NK-92 (cell line): Measurements from ENCODE around the gene ATP5F1E.
"Not testable (repeated sequence)": the region's sequence is repeated elsewhere in the genome, so short reads cannot be mapped to it uniquely, and the experiment has no call there.

Experiments used
- DNase-seq: peaks from one replicate; lab custom pipeline; 2025; ENCODE audit not compliant: unreplicated experiment; lab: John Stamatoyannopoulos, UW

The ATP5F1E gene

DNA sequence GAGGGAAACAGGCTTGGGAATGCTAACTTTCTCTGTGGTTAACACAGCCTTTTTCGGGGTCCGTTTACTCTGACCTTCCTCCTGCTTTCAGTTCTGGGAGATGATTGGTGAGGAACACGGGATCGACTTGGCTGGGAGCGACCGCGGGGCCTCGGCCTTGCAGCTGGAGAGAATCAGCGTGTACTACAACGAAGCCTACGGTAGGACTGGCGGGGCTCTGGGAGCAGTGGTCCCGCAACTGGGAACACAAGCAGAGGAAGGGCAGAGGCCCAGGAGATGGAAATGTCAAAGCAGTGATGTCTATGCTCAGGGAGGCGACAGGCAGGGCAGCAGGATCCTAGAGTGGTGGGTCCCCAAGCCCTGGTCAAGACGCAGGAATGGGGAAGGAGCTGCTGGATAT, 9.4 kb downstream of the ATP5F1E start:
- DNase-seq: no peak

DNA sequence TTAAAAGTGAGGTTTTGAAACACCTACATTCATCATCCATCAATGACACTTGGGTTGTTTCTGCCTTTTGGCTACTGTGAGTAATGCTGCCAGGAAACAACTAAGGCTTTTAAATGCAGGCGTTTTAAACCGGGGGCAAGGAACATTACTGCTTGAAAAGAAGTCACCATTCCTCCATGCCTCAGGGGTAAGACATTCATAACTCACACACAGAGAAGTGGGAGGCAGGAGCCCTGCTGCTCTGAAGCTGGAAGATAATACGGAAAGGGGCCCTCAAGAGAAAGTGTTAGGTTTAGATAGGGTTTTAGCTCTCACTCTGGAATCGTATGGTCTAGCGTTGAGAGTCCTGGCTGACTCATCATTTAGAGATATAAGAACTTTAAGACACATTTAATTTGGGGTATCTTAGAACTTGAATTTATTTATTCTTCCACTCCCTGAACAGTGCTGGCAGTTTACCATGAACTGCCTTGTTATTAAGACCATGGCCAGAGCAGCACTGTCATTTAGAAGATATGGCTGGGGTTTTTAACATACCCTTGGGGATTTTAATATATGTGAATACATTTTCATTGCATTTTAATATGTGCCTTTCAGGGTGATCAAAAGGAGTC, 11.1 kb downstream of the ATP5F1E start:
- no peak for DNase-seq

DNA sequence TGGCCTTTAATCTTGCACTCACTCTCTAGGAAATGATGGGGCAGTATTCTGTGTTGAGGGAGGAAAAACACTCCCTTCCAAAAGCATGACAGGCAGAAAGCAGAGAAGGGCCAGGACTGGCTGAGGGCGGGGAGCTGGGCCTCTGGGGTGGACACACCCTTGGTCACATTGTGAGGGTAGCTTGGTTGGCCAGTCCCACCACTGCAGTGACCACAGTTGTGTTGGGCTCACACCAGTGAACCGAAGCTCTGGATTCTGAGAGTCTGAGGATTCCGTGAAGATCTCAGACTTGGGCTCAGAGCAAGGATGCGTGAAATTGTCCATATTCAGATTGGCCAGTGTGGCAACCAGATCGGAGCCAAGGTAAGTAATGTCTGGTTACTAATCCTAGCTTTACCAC, 12.9 kb downstream of the ATP5F1E start, which contains the start of gene TUBB1:
Gene TUBB1, plus strand, starts transcription at position 213 of the 400 bp plus-strand sequence. Its CDS starts 94 bp downstream, at position 307.
- no peak for DNase-seq

DNA sequence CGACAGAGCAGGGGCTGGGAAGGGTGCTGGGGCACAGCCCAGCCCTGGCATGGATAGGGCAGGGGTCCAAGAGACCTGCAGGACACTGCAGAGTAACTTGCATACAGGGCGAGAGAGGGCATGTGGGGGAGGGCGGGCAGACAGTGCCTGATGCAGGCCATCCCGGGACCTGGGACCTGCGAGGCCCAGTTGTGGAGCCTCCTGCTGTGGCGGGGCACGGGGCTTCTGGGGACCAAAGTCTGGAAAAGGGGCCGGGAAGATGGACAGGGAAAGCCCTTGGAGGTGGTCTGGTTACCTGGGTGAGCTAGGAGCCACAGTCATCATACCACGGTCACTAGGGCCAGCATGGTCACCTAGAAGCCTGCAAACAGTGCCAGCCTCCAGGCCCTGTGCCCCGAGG, 13.3 kb downstream of the ATP5F1E start:
- DNase-seq: no peak

DNA sequence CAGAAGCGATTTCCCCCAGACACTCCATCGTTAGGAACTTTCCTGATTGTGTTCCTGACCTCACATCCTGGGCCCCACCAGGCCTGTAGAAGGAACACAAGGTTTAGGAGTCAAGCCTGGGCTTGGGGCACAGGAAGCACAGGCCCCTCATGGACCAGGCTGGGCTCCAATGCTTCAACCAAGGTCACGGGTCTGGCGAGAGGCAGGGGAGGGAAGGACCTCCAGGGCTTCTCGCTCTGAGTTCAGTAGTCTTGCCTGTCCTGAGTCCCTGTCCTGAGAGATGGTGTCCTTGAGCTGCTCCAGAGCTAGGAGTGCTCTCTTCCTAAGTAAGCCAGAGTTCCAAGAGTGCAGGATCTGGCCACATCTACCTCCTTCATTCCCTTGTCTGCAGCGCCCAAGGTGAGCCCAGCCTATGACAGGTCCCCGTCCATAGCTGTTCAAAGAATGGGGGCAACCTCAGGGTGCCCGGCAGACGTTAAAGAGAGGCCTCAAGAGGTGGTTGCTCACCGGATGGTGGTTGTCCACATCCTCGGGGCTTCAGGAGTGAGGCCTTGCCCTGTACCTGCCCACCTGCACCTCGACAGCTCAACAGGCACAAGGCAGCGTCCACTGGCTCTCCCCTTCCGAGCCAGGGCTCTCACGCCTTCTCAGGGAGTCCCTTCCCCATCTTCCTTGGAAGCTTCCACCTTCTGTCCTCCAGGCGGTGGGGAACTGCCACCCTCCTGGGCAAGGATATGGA, 14.5 kb downstream of the ATP5F1E start:
- DNase-seq: no peak

DNA sequence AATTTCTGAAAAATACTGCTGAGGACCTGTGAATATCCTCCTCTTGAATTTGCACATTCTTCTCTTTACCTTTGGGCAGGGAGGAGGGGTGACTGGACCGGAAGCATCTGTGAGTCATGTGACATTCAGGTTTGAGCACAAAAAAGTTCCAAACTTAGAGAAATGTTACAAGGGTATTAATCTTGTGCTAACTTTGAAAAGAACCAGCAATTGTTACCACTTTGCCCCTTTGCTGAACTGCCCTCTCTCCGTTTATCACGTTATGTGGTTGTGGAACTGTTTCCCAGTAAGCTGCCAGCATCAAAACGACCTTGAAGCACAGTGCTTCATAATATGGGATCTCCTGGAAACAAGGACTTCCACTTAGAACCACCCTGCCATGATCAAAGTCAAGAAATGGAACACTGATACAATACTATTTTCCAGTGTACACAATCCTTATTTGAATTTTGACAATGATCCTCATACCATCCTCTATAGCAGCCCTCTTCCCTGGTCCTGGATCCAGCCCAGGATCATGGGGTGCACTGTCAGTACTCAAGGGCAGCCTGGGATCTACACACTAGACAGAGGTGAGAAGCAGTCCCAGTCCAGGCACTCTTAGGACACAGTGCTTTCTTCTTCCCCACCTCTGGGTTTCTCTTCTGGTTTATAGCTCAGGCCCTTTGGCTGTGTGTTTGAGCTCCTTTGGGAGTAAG, 15.2 kb downstream of the ATP5F1E start:
- no peak for DNase-seq

DNA sequence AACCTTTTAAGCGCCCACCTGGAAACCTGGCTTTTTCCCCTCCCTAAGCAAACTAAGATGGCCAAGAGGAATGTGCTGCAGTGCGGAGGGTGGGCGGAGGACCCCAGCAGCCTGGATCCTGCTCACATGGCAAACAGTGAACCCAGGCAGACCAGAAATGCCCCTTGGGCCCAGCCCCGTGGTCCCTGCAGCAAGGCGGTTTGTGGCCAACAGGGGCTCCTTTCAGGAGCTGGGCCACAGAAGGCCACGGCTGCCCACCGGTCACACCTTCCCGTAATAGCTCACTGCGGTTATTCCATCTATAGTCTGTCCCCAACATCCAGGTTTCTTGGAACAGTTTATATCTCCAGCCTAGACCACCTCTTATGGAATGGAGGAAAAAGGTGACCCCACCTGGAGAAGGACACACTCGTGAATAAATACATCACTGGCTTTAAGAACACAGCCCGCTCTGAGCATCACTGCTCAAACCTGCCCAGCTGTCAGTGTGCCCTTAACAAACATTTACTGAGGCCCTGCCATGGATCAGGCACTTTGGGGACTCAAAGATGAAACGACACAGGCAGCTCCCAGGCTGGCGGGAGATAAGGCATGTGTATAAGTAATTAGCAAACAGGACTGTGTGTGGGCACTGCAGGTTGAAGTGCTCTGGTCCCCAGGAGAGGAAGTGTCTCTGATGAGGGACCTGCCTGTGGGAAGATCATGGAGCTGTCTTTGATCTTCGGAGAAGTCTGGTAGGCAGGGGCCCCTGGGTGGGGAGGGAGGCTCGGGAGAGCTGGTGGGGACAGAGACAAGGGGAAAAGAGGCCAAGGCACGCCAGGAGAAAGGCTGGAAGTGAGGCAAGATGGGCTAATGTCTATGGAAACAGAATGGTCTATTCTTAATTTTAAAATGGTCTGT, 16.1 kb downstream of the ATP5F1E start:
- no peak for DNase-seq

DNA sequence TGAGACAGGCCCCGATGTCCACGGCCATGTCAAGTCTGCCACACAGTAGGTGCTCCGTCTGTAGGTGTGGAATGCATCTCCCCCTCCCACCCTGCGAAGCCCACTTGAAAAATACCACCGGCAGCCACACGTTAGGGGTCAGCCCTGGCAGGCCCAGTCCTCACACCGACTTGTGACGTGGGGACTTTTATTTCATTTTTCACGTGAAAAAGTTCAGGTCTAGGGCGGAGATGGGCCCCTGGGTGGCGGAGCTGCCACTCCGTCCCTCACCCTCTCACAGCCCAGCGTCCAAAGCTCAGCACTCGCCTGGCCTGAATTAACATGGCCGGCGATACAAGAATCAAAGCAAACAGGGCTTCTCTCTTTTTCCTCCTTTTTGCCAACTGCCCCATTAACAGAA, 16.7 kb downstream of the ATP5F1E start:
- DNase-seq: no peak

DNA sequence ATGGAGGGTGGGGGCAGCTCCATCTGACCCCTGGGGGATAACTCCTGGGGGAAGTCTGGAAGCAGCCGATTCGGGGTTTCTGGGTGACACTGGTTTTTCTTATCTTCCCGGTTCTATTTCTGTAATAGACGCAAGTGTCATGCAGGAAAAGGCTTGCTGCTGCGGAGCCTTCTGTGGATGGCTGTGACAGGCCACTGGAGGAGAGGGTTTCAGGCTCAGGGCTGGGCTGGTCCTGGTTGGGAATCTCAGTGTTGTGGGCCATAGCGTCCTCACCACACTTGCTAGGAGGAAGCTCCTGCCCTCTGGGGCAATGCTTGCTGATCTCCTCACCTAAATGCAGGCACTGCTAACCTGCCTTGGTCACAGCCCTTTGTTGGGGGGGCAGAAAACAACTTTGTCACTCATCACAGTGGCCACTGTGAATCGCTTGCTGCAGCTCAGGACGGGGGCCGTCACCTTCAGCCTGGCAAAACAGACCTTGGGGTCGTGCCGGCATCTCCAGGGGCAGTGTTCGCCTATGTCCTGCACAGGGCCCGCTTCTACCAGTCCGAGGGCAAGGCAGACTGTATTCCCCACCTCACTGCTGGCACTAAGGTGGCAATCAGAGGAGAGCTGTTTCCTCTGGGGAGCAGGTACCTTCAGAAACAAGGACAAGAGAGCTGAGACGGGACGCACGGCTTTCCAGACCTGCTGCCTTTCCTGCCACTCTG, 17.3 kb downstream of the ATP5F1E start:
- no peak for DNase-seq

DNA sequence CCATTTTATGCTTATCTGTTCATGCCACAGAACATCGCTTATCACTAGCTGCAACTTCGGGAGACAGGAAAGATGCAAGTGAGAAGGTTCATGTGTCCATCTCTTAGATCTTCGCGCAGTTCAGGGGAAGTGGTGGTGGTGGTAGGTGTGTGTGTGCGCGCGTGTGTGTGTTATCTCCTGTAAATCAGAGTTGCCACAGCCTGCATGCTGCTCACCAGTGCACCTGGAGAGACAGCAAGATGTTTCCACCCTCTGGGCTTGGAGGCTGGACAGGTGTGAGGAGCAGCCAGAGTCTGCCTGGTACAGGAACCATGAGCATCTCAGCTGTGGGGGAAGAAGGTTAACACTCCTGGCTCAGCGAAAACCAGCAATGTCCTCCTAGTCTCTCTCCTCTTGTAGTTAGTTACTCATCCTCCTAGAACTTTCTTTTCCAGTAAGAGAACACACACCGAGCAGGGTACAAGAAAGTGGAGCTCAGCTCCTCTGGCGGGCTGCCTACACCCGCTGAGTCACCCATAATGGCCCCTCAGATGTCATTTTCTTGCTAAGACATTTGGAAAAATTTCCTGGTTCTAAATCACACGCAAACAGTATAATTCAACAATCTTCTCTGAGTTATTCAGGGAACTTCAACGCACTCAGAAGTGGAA, 18.1 kb downstream of the ATP5F1E start:
- no peak for DNase-seq

DNA sequence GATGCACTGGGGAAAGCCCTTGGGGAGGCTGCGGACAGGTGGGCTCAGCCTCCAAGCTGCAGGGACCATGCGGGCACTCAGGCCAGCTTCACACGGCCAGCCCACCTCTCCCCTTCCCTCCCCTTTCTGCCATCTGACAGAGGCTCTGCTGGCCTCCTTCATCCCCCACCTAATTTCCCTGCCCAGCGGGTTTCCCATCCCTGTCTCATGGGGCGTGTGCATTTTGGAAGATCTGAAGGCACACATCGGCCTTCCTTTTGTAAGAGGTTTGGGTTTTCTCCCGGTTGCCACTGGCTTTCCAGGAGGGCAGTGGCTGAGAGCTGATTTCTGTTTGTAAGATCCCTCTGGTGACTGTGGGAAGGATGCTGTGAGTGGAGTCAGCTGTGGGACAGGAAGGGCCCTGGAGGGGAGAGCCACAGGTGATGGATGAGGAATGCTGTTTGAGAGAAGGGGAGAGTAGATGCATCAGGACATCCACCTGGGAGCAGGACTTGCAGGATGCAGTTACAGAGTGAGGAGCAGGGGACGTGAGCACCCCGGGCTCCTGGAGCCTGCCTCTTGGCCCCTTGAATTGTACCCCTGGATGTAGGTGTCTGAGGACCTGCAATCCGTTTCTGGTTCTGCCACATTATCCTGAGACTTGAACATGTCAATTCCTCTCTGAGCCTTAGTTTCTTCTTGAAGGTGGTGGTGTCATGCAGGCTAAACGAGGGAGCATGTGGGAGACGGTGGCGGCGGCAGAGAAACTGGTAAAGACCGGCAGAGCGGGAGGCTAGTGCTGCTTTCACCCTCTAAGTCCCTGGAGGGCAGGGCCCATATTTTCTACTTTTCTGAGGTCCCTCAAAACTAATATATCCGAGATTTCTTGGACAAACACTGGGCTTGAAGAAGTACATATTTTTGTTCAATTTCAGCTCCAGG, 18.8 kb downstream of the ATP5F1E start:
- no peak for DNase-seq

DNA sequence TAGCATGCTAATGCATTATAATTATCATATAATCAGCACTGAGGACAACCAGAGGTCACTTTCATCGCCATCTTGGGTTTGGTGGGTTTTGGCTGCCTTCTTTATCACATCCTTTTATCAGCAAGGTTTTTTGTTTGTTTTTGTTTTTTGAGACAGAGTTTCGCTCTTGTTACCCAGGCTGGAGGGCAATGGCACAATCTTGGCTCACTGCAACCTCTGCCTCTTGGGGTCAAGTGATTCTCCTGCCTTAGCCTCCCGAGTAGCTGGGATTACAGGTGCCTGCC, 20.3 kb downstream of the ATP5F1E start:
- DNase-seq: not testable (repeated sequence)

DNA sequence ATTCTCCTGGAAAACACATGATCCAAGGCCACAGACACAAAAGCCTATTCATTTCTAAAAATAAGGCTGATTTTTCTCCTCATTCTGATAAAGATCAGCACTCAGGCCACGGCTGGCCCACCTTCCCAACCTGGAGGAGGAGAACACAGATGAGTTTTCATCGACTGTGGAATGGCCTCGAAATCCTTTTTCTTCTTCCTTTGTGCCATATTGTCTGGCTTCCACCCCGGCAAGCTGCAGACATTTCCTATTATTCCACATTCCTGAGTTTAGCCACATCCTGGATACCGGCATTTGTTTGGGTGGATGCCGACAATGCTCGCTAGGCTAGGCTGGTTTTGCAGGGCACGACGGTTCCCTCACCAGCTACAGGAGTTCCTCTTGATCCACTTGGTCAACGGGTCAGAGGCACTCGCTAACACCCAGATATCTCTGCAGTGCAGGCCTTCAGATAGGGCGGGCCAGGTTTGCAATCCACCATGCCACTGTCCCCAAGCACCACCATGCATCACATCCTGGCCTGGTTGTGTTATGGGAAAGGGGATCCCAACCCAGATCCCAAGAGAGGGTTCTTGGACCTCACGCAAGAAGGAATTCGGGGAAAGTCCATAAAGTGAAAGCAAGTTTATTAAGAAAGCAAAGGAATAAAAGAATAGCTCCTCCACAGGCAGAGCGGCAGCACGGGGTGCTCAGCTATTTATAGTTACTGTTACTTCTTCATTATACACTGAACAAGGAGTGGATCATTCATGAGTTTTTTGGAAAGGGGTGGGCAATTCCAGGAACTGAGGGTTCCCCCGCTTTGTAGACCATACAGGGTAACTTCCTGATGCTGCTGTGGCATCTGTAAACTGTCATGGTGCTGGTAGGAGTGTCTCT, 20.9 kb downstream of the ATP5F1E start:
- DNase-seq: no peak

DNA sequence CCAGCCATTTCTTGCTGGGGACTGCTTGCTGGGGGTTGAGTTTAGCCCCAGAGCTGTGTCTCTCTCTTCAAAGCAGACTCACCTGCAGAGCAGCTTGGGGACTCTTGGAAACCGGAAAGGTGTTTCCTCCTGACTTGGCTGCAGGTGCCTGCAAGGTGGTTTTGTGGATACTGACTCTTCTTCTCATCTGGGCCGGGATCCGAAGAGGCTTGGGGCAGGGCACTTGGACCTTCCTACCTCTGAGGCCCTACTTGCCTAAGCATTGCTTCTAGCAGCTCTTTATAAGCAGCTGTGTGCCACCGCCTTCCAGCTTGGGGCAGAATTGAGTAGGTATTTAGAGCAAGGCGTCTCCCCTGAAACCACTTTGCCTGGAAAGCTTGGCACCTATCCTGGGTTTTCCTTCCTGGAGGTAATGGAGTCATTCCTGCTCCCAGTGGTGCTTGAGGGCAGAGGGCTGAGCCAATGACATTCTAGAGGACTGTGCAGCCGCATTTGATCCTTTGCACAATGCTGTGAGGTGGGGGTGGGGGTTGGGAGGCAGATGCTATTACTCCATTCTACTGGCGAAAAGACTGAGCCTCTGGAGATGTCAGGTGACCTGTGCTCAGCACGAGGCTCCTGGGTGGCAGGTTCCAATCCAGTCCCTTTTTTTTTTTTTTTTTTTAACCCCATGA, 21.7 kb downstream of the ATP5F1E start:
- DNase-seq: no peak

DNA sequence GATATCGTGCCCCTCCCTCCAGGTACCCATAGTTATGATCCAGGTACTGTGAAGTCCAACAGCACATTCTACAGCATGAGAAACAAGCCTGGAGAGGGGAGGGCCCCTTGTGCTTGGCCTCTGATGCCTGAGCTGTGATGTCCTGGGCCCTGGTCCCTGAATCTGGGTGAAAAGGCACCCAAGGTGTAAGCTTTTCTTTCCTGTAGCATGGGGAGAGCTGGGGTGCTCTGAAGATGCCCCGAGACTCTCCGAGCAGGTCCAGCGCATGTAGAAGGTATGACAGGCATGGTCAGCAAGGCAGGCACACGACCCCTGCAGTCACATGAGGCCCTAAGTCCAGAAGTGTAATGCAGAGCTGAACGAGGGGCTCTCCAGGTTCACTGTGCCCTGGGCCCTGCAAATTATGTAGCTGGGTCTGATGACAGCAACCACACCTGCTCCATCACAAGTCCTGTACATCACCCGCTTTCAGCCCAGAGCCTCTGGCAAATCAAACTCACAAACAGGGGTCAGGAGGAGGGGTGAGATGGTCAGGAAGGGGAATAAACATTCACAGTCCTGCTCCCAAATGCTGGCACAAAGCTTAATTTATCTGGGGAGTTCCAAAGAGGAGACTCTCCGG, 23.3 kb downstream of the ATP5F1E start:
- no peak for DNase-seq

DNA sequence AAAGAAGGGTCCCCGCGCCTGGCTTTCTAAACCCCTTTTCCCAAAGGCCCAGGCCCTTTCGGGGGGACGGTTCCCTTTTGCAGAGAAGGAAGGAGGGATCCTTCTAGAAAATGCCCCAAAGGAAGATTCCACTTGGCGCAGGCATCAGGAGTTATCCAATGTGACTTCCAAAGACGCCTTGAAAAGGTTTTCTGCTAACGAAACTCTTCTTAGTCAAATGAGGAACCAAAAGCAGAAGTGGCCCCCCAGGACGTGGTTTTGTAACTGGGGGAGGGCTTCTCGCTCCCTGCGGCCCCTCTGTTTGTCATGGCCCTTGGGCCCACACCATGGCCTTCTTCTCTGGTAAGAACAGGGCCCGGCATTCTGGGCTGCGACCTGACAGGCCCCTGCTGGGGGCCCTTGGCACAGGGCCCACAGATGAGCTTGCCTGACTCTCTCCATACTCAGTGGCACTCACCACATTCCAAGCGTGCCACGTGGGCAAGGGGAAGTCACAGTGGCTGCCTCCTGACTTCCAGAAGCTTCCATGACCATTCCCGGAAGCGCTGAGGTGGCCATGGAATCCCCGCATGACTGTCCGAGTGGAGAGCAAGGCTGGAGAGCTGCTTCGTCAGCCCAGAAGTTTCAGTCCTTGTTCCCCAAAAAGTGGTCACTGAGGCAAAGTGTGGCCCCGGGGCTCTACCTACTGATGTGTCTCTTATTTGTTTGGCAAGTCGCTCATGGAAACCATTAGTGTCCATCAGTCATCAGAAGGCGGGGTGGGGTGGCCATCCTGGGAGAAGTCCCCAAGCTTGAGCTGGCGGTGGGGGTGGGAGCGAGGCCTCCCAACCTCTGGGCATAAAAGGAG, 24.2 kb downstream of the ATP5F1E start:
- DNase-seq: no peak
